ENCODE measurements around the gene FADS6.

FADS6 gene

GRCh38 chr17:74848656-74849399 lies 44.6 kb downstream of the FADS6 start:
- TF ChIP-seq TAF1 (IDR thresholded peaks at IDR 0.05; ENCODE audit: borderline replicate concordance, insufficient read depth, low read length) = no peak

GRCh38 chr17:74846621-74847020 lies 46.8 kb downstream of the FADS6 start:
- TF ChIP-seq TAF1 (IDR thresholded peaks at IDR 0.05; ENCODE audit: borderline replicate concordance, insufficient read depth, low read length) (no peak), SIN3A (IDR thresholded peaks at IDR 0.05; ENCODE audit: borderline replicate concordance, insufficient read depth, low read length) (no peak), POLR2AphosphoS5 (IDR thresholded peaks at IDR 0.05; ENCODE audit: low read depth, low read length) (no peak), REST (IDR thresholded peaks at IDR 0.05; ENCODE audit: insufficient read depth in 1 of 2, low read depth in 2 of 2, low read length in 2 of 2) (no peak), FOXP2 (optimal IDR thresholded peaks at IDR 0.05; ENCODE audit: borderline replicate concordance, extremely low read depth, extremely low read length, insufficient read depth) (no peak)

- TF ChIP-seq SIN3A (IDR thresholded peaks at IDR 0.05; ENCODE audit: borderline replicate concordance, insufficient read depth, low read length) (no peak), FOXP2 (optimal IDR thresholded peaks at IDR 0.05; ENCODE audit: borderline replicate concordance, extremely low read depth, extremely low read length, insufficient read depth) (no peak), POLR2AphosphoS5 (IDR thresholded peaks at IDR 0.05; ENCODE audit: low read depth, low read length) (no peak), REST (IDR thresholded peaks at IDR 0.05; ENCODE audit: insufficient read depth in 1 of 2, low read depth in 2 of 2, low read length in 2 of 2) (no peak), TAF1 (IDR thresholded peaks at IDR 0.05; ENCODE audit: borderline replicate concordance, insufficient read depth, low read length) (no peak)
These were observed 50.1 kb downstream of the FADS6 start for GRCh38 chr17:74843352-74843627.

GRCh38 chr17:74842599-74843351 lies 50.7 kb downstream of the FADS6 start:
- TF ChIP-seq FOXP2 (optimal IDR thresholded peaks at IDR 0.05; ENCODE audit: borderline replicate concordance, extremely low read depth, extremely low read length, insufficient read depth) (no peak), REST (IDR thresholded peaks at IDR 0.05; ENCODE audit: insufficient read depth in 1 of 2, low read depth in 2 of 2, low read length in 2 of 2) (no peak), POLR2AphosphoS5 (IDR thresholded peaks at IDR 0.05; ENCODE audit: low read depth, low read length) (no peak), TAF1 (IDR thresholded peaks at IDR 0.05; ENCODE audit: borderline replicate concordance, insufficient read depth, low read length) (no peak), SIN3A (IDR thresholded peaks at IDR 0.05; ENCODE audit: borderline replicate concordance, insufficient read depth, low read length) (no peak)

- TF ChIP-seq POLR2AphosphoS5 (IDR thresholded peaks at IDR 0.05; ENCODE audit: low read depth, low read length) = no peak
- TF ChIP-seq TAF1 (IDR thresholded peaks at IDR 0.05; ENCODE audit: borderline replicate concordance, insufficient read depth, low read length) = no peak
- no peak for TF ChIP-seq SIN3A (IDR thresholded peaks at IDR 0.05; ENCODE audit: borderline replicate concordance, insufficient read depth, low read length)
- no peak for TF ChIP-seq FOXP2 (optimal IDR thresholded peaks at IDR 0.05; ENCODE audit: borderline replicate concordance, extremely low read depth, extremely low read length, insufficient read depth)
- TF ChIP-seq REST (IDR thresholded peaks at IDR 0.05; ENCODE audit: insufficient read depth in 1 of 2, low read depth in 2 of 2, low read length in 2 of 2) = no peak
These were observed 51.3 kb downstream of the FADS6 start for GRCh38 chr17:74842146-74842598.
